ENCODE measurements around the gene TLE4.
"Not testable (repeated sequence)": the region's sequence is repeated elsewhere in the genome, so short reads cannot be mapped to it uniquely, and the experiment has no call there.

The TLE4 gene

DNA sequence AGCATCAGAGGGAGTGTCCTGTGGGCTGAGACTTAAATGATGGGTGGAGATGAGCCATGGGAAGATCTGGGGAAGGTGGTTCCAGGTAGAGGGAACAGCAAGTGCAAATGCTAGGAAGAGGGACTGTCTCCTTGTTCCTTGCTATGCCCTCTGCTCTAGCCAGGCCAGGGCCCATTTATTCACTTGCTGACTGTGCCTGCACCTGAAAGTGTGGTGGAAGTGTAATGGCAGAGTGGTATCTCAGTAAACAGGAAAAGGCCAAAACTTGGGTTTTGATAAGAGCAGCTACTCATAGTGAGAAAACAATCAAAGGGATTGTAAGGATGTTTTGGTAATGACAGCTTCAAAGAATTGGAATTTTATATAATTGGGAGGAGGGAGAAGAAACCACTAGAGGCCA, 32.4 kb downstream of the TLE4 start:
- DNase-seq (ENCODE audit: low spot score): no peak

GRCh38 chr9:79604921-79605562, 33.3 kb downstream of the TLE4 start:
- no peak for DNase-seq (ENCODE audit: low spot score)

DNA sequence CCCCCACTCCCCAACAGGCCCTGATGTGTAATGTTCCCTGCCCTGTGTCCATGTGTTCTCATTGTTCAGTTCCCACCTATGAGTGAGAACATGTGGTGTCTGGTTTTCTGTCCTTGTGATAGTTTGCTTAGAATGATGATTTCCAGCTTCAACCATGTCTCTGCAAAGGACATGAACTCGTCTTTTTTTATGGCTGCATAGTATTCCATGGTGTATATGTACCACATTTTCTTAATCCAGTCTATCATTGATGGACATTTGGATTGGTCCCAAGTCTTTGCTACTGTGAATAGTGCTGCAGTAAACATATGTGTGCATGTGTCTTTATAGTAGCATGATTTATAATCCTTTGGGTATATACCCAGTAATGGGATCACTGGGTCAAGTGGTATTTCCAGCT, 34.8 kb downstream of the TLE4 start:
- not testable (repeated sequence) for DNase-seq (ENCODE audit: low spot score)

- DNase-seq (ENCODE audit: low spot score): no peak
These were observed 37.8 kb downstream of the TLE4 start for GRCh38 chr9:79609468-79610018.

- no peak for DNase-seq (ENCODE audit: low spot score)
These were observed 38.4 kb downstream of the TLE4 start for GRCh38 chr9:79610019-79610631.

GRCh38 chr9:79610791-79611614, 39.2 kb downstream of the TLE4 start:
- DNase-seq (ENCODE audit: low spot score): no peak

DNA sequence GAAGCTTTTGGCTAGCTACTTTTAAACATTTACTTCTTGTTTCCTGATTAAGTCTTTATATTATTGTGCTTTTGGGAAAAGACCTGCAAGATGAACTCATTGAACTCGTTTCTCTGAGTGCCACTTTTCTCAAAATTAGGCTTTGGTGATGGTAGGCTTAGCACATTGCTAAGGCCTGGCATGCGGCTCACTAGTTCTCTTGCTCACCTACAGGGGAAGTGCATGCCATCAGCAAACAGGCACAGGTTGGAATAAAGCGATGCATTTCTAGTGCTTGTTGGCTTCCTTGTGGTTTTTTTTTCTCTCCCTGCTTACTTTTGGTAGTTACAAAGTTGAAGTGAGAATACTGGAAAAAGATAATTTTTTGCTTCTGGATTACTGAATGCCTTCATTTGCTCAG, 41.4 kb downstream of the TLE4 start:
- DNase-seq (ENCODE audit: low spot score): no peak

- DNase-seq (ENCODE audit: low spot score): no peak
These were observed 43.3 kb downstream of the TLE4 start for GRCh38 chr9:79615038-79615437.

GRCh38 chr9:79616013-79616412, 44.2 kb downstream of the TLE4 start:
- no peak for DNase-seq (ENCODE audit: low spot score)

- no peak for DNase-seq (ENCODE audit: low spot score)
These were observed 45.2 kb downstream of the TLE4 start for GRCh38 chr9:79616971-79617370.

DNA sequence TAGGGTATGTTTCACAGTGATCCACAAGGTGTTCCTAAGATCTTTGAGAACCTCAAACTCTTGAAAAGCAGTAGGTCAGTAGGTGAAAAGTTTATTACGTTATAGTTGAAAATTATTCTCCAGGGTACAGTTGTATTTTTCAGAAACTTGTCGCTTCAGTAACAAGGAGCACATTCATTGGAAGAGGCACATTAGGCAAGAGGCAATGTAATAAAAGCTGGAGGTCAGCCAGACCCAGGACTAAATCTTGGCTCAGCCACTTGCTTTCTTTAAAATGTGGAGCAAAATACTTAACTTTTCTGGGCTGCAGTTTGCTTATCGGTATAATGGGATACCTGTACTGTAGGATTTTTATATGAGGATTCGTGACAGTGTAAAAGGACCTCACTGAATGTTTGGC, 45.6 kb downstream of the TLE4 start:
- DNase-seq (ENCODE audit: low spot score): no peak

DNA sequence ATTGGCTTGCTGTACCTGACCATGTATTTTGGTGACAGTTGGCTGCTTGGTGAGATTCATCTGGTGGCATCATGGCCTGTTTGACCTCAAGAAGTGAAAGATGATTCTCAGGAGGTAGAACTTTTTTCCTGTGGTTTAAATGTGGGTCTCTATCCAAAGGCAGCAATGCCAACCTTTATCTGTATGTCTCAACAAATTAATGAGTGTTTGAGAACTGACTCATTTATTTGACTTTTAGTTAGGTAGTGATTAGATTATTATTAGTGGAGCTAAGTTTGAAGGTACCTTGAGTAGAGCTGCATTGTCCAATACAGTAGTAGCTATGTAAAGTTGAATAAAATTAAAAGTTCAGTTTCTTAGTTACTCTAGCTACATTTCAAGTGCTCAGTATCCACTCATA, 48.2 kb downstream of the TLE4 start:
- DNase-seq (ENCODE audit: low spot score): no peak

DNA sequence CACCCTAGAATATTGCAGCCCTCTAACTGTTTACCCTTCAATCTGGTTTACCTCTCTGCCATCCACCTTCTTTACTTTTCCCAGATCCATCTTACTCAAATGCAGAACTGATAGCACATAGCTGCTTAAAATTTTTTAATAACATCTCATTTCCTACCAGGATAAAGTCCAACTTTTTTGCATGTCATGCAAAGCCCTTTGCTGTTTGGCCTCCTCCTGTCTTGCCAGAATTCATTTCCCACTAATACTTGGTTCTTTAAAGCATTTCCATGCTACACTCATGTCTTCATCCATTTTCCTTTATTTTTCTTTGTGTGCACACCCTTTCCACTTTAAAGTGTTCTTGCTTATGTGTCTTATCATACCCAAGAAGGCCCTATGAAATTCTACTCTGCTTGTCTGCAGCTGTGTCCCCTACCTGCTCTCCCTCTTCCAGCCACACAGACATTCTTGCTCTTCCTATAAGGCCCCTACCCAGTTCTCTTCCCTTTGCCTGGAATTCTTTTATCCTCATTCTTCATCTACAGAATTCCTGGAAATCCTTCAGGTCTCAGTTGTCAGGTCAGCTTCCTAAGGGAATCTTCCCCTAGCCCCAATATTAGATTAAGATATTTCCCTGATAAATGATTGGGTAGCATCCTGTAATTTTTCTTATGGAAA, 50.3 kb downstream of the TLE4 start:
- no peak for DNase-seq (ENCODE audit: low spot score)

DNA sequence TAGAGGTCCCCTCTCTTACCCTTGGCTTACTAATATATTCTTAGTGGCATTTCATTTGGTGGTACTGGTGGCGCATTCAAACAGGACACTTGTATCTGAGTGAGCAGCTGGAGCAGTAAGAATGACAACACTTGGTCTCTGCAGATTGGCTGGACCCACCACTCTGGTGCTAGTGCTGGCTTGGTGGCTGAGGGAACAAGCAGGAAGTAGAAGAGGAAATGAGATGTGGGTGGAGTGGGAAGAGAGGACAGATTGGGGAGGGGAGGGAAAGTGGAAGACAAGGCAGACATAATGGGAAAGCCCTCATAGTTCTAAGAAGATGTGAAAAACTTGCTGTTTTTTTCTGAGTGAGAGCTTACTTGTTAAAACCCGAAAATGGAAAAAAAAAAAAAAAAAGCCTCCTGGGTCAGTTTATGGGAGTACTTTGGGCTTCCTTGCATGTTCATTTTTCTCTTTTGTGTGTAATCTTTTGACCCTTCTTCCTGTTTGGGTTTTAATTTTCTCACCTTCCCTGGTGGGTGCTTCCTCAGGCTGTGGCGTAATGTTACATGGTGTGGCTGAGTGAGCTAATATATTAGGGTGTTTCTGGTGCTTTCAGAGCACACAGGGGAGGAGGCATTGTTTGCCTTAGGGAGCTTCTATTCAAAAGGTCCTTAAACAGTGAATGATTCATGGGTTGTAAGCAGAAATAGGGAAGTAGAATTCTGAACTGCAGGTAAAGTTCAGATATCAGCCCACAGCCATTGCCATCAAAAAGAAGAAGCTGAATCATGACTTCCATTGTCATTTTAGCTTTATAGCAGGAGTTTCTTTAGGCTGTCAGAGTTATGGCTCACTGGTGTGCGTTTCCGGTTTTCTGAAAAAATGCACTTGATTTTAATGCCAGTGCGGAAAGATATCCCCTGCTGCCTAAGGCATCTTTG, 52.3 kb downstream of the TLE4 start:
- no peak for DNase-seq (ENCODE audit: low spot score)

GRCh38 chr9:79629721-79630120, 58.0 kb downstream of the TLE4 start:
- no peak for DNase-seq (ENCODE audit: low spot score)

DNA sequence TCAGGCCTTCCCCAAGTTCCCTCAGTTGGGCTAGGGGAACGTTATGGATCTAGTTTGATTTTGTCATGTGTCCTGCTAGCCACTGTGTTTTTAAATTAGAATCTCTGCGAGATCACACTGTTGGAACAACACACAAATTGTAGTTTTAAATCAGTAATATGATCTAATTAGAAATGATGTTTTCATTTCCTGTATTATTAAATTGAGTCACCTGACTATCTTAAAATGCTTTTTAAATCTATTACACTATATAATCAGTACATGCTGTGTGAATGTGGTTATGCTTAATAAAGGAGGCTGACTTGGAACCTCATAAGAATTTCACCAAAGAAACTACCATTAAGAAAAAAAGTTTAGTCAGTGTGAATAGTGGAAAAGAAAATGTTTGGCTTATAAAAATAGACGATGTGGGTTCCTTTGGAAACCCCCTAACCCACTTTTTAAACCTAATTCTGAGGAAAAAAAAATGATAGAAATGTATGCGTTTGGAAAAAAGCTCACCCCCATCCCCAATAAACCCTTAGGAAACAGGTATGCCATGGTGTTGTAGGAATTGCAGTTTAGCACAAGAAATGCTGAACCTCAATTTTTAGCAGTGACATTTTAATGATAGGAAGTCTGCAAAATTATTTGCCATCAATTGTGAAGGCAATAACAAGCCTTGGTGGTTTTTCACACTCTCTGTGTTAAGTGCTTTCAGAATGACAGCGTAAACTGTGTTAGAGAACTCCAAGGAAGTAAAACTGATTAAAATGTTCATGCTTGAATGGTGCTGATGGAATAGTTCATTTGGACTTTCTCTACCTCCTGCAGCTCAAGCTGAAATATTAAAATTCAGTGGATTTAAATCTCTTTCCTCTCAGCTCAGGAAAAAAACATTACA, 59.0 kb downstream of the TLE4 start:
- DNase-seq (ENCODE audit: low spot score): no peak

GRCh38 chr9:79632060-79632459, 60.3 kb downstream of the TLE4 start:
- no peak for DNase-seq (ENCODE audit: low spot score)

DNA sequence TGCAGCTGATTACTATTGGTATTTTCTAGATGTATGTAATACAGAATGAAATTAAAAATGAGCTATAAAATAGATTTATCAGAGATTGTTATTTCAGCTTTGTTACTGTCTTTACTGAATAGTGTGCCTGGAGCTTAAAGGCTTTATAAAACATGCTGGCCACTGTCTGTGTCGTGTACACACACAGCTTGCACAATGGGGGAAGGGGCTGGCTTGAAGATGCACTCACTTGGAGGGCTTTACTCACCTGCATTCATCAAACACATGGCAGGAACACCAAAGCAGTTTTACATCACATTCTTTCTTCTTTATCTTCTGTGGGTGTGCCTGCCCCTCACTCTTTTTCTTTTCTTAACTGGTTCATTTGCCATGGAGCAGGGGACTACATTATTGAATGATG, 60.9 kb downstream of the TLE4 start:
- no peak for DNase-seq (ENCODE audit: low spot score)

DNA sequence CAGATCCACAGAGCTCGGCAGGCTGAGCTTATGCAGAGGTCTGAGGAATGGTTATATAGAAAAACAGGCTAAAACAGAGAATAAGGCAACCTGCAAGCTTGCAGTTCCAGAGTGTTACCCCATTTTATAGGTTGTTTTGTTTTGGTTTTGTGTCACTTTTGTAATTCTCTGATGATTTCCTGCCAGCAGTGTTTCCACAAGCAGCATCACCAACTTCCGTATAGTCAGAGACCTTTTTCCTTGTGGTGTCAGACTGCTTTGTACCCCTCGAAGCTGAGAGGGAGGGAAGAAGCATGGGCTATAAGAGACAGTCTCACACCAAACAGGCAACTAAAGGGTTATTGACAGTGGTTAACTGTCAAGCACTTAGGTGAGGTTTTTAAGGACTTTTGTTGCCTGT, 61.8 kb downstream of the TLE4 start:
- DNase-seq (ENCODE audit: low spot score): no peak

GRCh38 chr9:79637177-79637925, 65.6 kb downstream of the TLE4 start:
- no peak for DNase-seq (ENCODE audit: low spot score)
